Suprapubic skin (tissue), 4 donors: Measurements from ENCODE around the gene SPRN. TPM values are rescaled to one million over a fixed set of nuclear protein-coding genes. Genes with fewer than 3 reads are reported as not detected.
A peak's percentile ranks its signal among the peaks of the same experiment; 100 is the strongest.
"Not testable (repeated sequence)": the region's sequence is repeated elsewhere in the genome, so short reads cannot be mapped to it uniquely, and the experiment has no call there.

ENCODE experiments used
- DNase-seq, 2 donors: peaks; one replicate each; pipeline ENCODE4 v3.0.0-alpha.2; 2019; ENCODE audit warnings: low spot score in 2 of 2
- H3K27ac ChIP-seq: fragments of 200-600 bp; sonication (generic); one replicate; pipeline ENCODE4 v1.5.1; 2019
- H3K27me3 ChIP-seq: fragments of 200-600 bp; sonication (generic); one replicate; pipeline ENCODE4 v1.5.1; 2019
- H3K36me3 ChIP-seq: fragments of 200-600 bp; sonication (generic); one replicate; pipeline ENCODE4 v1.5.1; 2019
- H3K4me1 ChIP-seq: fragments of 200-600 bp; sonication (generic); one replicate; pipeline ENCODE4 v1.5.1; 2019
- H3K4me3 ChIP-seq: fragments of 200-600 bp; sonication (generic); one replicate; pipeline ENCODE4 v1.5.1; 2019; ENCODE audit warnings: mild to moderate bottlenecking
- H3K9me3 ChIP-seq: fragments of 200-600 bp; sonication (generic); one replicate; pipeline ENCODE4 v1.5.1; 2019
- EP300 ChIP-seq: sonication (generic); formaldehyde crosslinking; IDR thresholded peaks from one replicate; pipeline ENCODE4 v1.6.1; 2017; ENCODE audit warnings: antibody characterized with exemption
- POLR2A ChIP-seq, 2 donors: fragments of 450-650 bp; IDR thresholded peaks; one replicate each; pipeline ENCODE4 v1.6.1; 2017; ENCODE audit warnings: antibody characterized with exemption in 2 of 2, mild to moderate bottlenecking in 2 of 2, moderate library complexity in 2 of 2
- POLR2AphosphoS5 ChIP-seq, 3 donors: sonication (generic); formaldehyde crosslinking; IDR thresholded peaks; one replicate each; pipeline ENCODE4 v1.6.1; 2017; ENCODE audit warnings: antibody characterized with exemption in 3 of 3
- WGBS: methylation state at CpG from one replicate; pipeline ENCODE4 v1.1.5; 2018; 5-methylcytosine and 5-hydroxymethylcytosine counted together
- total RNA-seq, 4 donors: library from RNA; depleted of rRNA; stranded (reverse); fragments of >200 nt; gene quantifications; one replicate each; pipeline ENCODE4 v1.1.0, GENCODE V29; 2016
- TF ChIP-seq, protein P1 (sequence below), 2 donors: fragments of 200-600 bp in 1 of 2; fragments of 450-650 bp in 1 of 2; sonication (generic) in 1 of 2; IDR thresholded peaks; one replicate each; pipeline ENCODE4 v1.5.1; 2016 to 2019; ENCODE audit warnings: antibody characterized with exemption in 2 of 2, mild to moderate bottlenecking in 1 of 2, moderate library complexity in 1 of 2

SPRN gene
- total RNA-seq, 4 donors from 2014 or later: 0.23 to 0.56 TPM; not detected in 2

DNA sequence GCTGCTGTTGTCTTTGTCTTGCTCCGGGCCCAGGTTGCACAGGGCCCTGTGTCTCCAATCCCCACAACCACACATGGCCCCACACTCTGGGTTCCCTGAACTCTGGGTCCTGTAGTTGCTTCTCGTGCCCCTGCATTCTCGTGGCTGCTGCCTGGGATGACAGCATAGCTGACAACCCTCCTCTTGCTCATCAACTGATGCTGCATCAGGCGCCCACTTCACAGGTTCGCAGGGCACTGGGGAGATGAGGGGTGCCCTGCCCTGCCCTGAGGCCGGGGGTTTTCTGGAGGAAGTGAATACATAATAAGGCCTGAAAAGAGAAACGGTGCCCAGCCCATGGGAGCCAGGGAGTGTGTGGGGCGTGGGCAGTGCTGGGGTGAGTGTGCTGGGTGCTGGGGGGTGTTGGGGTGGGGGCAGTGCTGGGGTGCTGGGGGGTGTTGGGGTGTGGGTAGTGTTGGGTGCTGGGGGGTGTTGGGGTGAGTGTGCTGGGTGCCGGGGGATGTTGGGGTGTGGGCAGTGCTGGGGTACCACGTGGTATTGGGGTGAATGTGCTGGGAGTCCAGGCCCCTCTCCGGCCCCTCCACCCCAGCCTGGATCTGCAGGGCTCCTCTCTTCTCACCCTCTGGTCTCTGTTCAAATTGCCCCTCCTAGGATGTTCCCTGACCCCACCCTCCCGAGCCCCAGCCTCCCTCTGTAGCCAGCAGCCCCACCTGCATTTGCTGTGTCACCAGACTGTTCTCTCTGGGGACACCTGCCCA lies 32.5 kb downstream of the SPRN start:
- TF ChIP-seq POLR2A (IDR thresholded peaks at IDR 0.05): no peak
- no peak overlapping the region for H3K27ac ChIP-seq
- no peaks in the 10 kb centered on the region for H3K9me3 ChIP-seq
- H3K27me3 ChIP-seq: no peaks in the 10 kb centered on the region
- 73% methylated on average over 12 of the region's 12 CpGs for WGBS
- no peak overlapping the region for H3K4me3 ChIP-seq
- peak in 1 of 2 donors; percentile 53 for DNase-seq
- peaks cover 18% of the 10 kb centered on the region for H3K4me1 ChIP-seq
- H3K36me3 ChIP-seq: peaks cover 15% of the 10 kb centered on the region

DNA sequence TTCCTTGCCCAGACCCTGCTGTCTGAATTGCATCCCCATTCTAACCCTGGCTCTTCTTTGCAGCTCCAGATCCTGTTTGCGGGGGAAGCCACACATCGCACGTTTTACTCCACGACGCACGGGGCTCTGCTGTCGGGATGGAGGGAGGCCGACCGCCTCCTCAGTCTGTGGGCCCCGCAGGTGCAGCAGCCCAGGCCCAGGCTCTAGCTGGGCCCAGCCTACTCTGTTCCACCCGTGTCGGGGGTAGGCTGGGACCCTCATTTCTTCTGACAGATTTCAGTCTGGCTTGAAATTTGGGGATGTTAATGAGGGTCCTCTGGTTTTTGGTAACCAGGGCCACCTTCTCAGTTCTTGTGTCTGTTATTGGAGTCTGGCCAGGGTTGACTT lies 33.2 kb downstream of the SPRN start:
- Histone ChIP-seq H3K4me1 (peaks cover 18% of the 10 kb centered on the region), H3K27ac (no peak overlapping the region), H3K36me3 (peaks cover 13% of the 10 kb centered on the region), H3K4me3 (no peak overlapping the region), H3K27me3 (no peaks in the 10 kb centered on the region), H3K9me3 (no peaks in the 10 kb centered on the region)
- no peak for DNase-seq
- 95% methylated on average over 12 of the region's 12 CpGs for WGBS
- no peak for TF ChIP-seq POLR2AphosphoS5 (IDR thresholded peaks at IDR 0.05)
- no peak for TF ChIP-seq EP300
- no peak for TF ChIP-seq POLR2A (IDR thresholded peaks at IDR 0.05)
- TF ChIP-seq, protein P1, sequence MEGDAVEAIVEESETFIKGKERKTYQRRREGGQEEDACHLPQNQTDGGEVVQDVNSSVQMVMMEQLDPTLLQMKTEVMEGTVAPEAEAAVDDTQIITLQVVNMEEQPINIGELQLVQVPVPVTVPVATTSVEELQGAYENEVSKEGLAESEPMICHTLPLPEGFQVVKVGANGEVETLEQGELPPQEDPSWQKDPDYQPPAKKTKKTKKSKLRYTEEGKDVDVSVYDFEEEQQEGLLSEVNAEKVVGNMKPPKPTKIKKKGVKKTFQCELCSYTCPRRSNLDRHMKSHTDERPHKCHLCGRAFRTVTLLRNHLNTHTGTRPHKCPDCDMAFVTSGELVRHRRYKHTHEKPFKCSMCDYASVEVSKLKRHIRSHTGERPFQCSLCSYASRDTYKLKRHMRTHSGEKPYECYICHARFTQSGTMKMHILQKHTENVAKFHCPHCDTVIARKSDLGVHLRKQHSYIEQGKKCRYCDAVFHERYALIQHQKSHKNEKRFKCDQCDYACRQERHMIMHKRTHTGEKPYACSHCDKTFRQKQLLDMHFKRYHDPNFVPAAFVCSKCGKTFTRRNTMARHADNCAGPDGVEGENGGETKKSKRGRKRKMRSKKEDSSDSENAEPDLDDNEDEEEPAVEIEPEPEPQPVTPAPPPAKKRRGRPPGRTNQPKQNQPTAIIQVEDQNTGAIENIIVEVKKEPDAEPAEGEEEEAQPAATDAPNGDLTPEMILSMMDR (IDR thresholded peaks at IDR 0.05): no peak

DNA sequence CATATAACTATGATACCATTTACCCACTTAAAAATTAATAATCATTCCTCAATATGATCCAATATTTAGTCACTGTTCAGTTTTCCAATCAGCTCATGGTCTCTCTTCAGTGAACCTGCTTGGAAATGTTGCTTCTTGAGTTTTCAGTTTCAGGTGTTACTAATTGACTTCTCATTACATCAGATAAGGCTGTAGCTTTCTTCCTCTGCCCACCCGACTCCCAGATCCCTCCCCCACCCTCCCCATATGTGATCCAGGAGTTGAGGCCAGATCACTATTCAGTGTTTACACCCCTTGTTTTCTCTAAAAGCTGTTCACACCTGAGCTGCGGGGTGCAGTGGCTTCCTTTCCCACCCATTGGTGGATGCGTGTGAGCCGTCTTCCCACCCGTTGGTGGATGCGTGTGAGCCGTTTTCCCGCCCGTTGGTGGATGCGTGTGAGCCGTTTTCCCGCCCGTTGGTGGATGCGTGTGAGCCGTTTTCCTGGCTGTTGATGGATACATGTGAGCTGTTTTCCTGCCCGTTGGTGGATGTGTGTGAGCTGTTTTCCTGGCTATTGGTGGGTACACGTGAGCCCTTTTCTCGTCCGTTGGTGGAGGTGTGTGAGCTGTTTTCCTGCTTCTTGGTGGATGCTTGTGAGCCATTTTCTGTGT lies 33.7 kb downstream of the SPRN start:
- H3K4me1 ChIP-seq: peaks cover 18% of the 10 kb centered on the region
- DNase-seq: peak in 1 of 2 donors; percentile 42
- H3K27me3 ChIP-seq: no peaks in the 10 kb centered on the region
- no peak overlapping the region for H3K27ac ChIP-seq
- WGBS: 88% methylated on average over 19 of the region's 19 CpGs
- peaks cover 8% of the 10 kb centered on the region for H3K36me3 ChIP-seq
- TF ChIP-seq, protein P1 (IDR thresholded peaks at IDR 0.05): no peak
- TF ChIP-seq EP300: no peak
- no peak for TF ChIP-seq POLR2A (IDR thresholded peaks at IDR 0.05)
- H3K9me3 ChIP-seq: no peaks in the 10 kb centered on the region
- no peak overlapping the region for H3K4me3 ChIP-seq

DNA sequence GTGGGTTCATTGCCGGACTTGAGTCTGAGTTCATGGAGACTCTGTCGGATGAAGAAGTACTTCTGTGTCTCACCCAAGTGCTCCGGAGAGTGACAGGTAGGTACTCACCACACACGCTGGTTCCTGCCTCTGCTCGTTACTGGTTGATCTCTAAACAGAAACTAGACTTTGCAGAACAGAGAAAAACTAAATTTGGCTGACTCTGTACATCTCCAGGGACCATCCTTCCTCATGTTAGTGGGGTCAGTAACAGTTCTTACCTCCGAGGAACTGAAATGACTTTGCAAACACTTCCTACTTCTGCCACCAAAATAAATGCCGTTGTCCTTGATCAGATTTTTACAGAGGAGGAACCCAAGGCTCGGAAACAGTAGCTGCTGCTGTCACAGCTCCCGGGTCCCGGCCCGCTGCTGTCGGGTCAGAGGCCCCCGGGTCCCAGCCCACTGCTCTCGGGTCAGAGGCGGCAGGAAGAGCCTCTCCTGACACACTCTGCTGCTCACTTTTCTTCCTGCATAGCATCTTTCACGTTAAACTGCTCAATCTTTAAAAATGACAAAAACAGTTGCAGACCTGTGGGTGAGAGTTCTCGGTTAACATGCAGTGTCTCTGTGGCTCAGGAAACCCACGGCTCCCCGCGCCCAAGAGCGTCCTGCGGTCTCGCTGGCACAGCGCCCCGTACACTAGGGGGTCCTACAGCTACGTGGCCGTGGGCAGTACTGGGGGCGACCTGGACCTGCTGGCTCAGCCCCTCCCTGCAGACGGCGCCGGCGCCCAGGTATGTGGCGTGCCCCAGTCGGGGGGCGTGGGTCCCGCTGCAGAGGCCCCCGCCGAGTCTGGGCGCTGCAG lies 35.2 kb downstream of the SPRN start:
- WGBS: 82% methylated on average over 32 of the region's 39 CpGs
- peak overlapping the region; percentile 23 for H3K4me3 ChIP-seq
- H3K4me1 ChIP-seq: peaks cover 4% of the 10 kb centered on the region
- peaks cover 7% of the 10 kb centered on the region for H3K36me3 ChIP-seq
- DNase-seq: peak in 1 of 2 donors; percentile 53
- H3K9me3 ChIP-seq: no peaks in the 10 kb centered on the region
- no peak overlapping the region for H3K27ac ChIP-seq
- H3K27me3 ChIP-seq: no peaks in the 10 kb centered on the region
- TF ChIP-seq POLR2A (IDR thresholded peaks at IDR 0.05) (no peak), POLR2AphosphoS5 (IDR thresholded peaks at IDR 0.05) (no peak), EP300 (no peak)
- TF ChIP-seq, protein P1 (IDR thresholded peaks at IDR 0.05): no peak

DNA sequence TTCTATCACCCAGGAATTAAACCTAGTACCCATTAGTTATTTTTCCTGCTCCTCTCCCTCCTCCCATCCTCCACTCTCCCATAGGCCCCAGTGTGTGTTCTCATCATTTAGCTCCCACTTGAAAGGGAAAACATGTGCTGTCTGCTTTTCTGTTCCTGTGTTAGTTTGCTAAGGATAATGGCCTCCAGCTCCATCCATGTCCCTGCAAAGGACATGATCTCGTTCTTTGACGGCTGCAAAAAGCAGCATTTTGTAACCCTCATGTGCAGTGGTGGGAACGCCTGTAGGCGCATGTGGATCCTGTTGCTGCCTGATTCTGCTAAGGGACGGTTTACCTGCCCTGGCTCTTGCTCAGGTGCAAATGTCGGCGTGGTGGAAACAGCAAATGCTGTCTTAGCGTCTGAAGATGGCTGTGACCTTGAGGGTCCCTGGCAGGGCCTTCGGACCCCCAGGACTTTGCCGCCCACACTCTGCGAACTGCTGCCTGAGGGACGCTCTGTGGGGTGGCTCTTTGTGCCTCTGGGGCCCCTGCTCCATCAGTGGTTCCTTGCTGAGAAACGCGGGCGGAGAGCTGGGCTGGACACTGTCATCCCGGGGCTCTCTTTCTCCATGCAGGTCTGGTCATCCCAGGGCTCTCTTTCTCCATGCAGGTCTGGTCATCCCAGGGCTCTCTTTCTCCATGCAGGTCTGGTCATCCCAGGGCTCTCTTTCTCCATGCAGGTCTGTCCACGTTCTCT lies 36.0 kb downstream of the SPRN start:
- Histone ChIP-seq H3K4me1 (no peaks in the 10 kb centered on the region), H3K27me3 (no peaks in the 10 kb centered on the region), H3K4me3 (no peak overlapping the region), H3K36me3 (peaks cover 14% of the 10 kb centered on the region), H3K9me3 (no peaks in the 10 kb centered on the region), H3K27ac (no peak overlapping the region)
- WGBS: 85% methylated on average over 11 of the region's 17 CpGs
- TF ChIP-seq EP300: no peak
- TF ChIP-seq, protein P1 (IDR thresholded peaks at IDR 0.05): no peak
- TF ChIP-seq POLR2A (IDR thresholded peaks at IDR 0.05): no peak
- TF ChIP-seq POLR2AphosphoS5 (IDR thresholded peaks at IDR 0.05): no peak
- DNase-seq: peak in 1 of 2 donors; percentile 50

DNA sequence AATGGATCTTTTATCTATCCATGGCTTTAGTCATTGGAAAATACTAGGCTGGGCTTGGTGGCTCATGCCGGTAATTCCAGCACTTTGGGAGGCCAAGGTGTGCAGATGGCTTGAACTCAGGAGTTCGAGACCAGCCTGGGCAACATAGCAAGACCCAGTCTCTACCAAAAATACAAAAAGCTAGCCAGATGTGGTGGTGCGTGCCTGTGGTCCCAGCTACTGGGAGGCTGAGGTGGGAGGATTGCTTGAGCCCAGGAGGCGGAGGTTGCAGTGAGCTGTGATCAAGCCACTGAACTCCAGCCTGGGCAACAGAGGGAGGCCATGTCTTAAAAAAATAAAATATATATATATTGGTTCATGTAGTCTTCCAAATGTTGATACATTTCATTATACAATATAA lies 37.5 kb downstream of the SPRN start:
- not testable (repeated sequence) for H3K27ac ChIP-seq, H3K4me3 ChIP-seq, H3K4me1 ChIP-seq, H3K27me3 ChIP-seq, H3K9me3 ChIP-seq
- peak in 1 of 2 donors; percentile 21 for DNase-seq
- WGBS: 98% methylated on average over 4 of the region's 4 CpGs
- H3K36me3 ChIP-seq: peaks cover 14% of the 10 kb centered on the region
